ENCODE measurements around the gene CYB561D2.

Gene CYB561D2

GRCh38 chr3:50390508-50391224 is 40.0 kb downstream of the CYB561D2 start:
- DNase-seq (ENCODE audit: low read depth in 2 of 2): no peak

DNA sequence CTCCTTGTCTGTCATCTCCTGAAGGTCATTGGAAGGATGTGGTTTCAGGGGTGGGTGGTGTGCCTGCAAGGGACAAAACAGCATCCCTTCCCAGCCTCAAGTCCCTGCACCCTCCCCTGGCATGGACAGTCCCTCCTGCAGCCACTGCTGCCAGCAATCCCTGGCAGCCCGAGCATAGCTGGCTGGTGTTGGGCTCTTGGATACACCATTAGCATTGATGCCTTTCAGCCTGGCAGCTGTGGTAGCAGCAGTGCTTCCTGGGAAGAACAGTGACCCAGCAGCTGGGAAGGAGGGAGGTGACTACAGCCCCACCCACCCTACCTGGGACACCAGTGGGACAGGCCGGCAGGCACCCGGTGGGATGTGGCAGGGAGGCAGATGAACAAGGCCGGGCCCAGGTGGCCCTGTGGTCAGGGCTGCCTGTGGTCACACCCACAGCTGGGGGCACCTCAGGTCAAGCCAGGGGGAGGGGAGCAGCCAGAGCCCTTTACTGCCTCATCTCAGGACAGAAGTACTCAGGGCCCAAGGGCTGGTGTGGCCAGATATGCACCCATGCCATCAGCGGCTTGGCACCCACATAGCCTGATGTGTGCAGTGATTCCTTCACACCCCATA is 41.5 kb downstream of the CYB561D2 start:
- no peak for DNase-seq (ENCODE audit: low read depth in 2 of 2)

GRCh38 chr3:50393061-50393460 is 42.4 kb downstream of the CYB561D2 start:
- DNase-seq (ENCODE audit: low read depth in 2 of 2): no peak

GRCh38 chr3:50395070-50395860 is 44.6 kb downstream of the CYB561D2 start:
- DNase-seq (ENCODE audit: low read depth in 2 of 2): no peak

DNA sequence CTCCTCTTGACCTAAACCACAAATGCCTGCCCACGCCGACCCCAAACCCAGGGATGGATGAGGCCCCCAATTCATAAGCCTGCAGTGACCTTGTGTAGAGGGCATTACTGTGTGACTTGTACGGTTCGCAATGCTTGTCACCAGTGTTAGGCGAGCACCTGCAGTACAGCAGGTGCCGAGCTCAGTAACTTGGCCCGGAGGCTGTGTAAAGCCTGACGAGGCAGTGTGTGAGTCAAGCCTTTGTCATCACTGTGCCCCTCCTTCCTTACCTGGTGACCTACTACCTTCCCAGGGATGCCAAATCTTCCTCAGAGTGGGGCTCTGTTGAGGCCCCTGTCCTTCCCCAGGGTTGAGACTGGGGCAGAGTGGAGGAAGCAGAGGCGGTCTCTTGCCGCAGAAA is 45.8 kb downstream of the CYB561D2 start:
- no peak for DNase-seq (ENCODE audit: low read depth in 2 of 2)

DNA sequence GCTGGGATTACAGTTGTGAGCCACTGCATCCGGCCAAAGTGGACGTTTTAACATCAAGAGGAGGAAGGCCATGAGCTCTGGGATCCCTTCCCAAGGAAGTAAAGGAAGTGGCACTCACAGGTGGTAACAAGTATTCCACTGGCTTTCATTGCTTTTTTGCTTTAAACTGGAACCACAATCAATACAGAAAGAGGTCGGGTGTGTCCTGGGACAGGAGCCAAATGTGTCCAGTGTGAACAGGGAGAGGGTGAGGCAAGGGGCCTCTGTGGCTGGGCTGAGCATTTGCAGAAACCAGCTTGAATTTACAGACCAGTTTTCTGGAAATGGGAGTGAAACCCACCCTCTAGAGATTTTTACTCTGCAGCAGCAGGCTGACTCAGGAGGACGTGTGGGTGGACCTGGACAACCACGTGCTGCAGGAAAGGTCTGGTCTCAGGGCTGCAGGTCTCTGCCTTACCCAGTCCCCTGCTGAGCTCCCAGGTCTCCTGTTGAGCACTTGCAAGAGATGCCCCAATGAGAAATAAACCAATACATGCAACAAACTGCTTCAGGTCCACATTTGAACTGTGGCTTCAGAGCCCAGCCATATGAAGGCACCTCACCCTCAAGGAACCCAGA is 51.4 kb downstream of the CYB561D2 start:
- no peak for DNase-seq (ENCODE audit: low read depth in 2 of 2)

All from fibroblast of skin of left quadriceps (primary cell).